ENCODE results near the gene VPS16. TPM values are rescaled to one million over a fixed set of nuclear protein-coding genes. Genes with fewer than 3 reads are reported as not detected.

Gene VPS16
- total and polyA plus RNA-seq, 12 donors, result 24.8 to 115 (median 34.8) TPM

DNA sequence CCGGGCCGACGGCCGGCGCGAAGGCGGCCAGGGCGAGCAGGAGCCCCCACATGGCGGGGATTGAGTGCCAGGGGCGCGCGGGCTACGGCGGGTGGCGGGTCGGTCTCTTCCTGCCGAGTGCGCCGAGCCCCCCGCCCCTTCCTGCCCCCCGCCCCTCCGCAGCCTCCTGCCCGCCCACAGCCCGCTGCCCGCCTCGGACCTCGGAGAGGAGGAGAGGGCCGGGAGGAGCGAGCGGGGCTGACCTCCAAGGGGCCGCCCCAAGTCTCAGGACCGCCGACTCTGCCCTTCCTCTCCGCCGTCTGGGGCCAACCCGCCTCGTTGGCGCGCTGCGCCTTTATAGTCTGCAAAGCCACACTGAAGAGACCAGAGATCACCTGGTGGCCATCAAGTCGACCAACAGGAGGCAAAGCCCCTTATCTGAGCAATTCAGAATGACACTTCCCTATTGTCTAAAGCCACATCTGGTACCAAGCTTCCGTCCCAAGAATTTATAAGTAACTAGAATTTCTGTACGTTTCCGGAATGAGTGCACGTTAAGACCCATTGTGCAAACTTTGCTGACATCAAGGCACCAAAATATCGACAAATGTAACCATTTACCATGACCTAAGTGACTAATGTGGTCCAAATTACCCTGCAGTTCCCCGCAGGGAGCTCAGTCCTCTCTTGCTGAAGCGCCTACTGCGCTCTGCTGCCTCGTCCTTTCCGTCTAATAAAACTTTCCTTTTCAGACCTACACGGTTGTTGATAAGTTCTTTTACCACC, 39.8 kb upstream of the VPS16 start, which contains the start of gene CPXM1:
Gene CPXM1 (minus strand): TSS at position 107 of the 765 bp plus-strand sequence. CDS start 55 bp downstream, at position 52.
- TF ChIP-seq, protein P1, sequence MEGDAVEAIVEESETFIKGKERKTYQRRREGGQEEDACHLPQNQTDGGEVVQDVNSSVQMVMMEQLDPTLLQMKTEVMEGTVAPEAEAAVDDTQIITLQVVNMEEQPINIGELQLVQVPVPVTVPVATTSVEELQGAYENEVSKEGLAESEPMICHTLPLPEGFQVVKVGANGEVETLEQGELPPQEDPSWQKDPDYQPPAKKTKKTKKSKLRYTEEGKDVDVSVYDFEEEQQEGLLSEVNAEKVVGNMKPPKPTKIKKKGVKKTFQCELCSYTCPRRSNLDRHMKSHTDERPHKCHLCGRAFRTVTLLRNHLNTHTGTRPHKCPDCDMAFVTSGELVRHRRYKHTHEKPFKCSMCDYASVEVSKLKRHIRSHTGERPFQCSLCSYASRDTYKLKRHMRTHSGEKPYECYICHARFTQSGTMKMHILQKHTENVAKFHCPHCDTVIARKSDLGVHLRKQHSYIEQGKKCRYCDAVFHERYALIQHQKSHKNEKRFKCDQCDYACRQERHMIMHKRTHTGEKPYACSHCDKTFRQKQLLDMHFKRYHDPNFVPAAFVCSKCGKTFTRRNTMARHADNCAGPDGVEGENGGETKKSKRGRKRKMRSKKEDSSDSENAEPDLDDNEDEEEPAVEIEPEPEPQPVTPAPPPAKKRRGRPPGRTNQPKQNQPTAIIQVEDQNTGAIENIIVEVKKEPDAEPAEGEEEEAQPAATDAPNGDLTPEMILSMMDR (IDR thresholded peaks at IDR 0.05), result no peak
- no peak for TF ChIP-seq POLR2A (IDR thresholded peaks at IDR 0.05)
- peaks cover 0 to 5% of the 10 kb centered on the region in 2 donors for H3K4me1 ChIP-seq (replicated peaks in 1 of 2)
- peaks cover 43% of the 10 kb centered on the region for H3K27me3 ChIP-seq
- H3K4me3 ChIP-seq, result peak within 1 kb of the TSS in 1 of 4 donors; percentile 42
- H3K9me3 ChIP-seq (replicated peaks in 1 of 3), result no peaks in the 10 kb centered on the region
- 3 to 8% (median 6%) methylated on average over 10 to 51 of the region's 52 CpGs for WGBS, 4 donors
- intact Hi-C loops (cut with DNase I), result no loop called here
- no peaks in the 10 kb centered on the region for H3K36me3 ChIP-seq (replicated peaks in 1 of 2)
- H3K27ac ChIP-seq, result no peak within 1 kb of the TSS
- no peak for DNase-seq

DNA sequence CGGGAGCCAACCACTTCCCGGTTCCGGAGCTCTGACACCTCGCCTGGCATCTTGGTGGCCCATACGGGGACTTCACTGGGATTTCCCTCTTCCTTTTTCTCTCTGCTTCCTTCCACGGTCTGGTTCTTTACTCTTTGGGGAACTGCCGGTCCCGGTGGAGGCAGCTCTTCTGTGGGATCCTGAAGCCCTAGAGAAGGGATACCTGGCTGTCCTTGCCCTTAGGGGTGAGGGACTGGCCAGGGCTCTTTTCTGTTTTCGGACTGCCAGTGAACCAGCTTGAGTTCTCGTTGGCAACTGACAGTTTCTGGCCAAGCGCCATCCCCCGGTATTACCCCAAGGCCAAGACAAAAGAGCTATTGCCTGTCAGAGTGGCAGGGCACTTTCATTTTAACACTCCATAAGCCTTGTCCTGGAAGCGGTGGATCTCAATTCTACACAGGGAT, 39.2 kb upstream of the VPS16 start:
- no peak for DNase-seq
- Histone ChIP-seq H3K27me3 (peaks cover 46% of the 10 kb centered on the region), H3K4me3 (no peak overlapping the region), H3K9me3 (replicated peaks in 1 of 3) (no peaks in the 10 kb centered on the region), H3K4me1 (replicated peaks in 1 of 2) (peaks cover 0 to 5% of the 10 kb centered on the region in 2 donors), H3K27ac (no peak overlapping the region), H3K36me3 (replicated peaks in 1 of 2) (no peaks in the 10 kb centered on the region)
- WGBS, 4 donors, result 5 to 17% (median 14%) methylated on average over 13 of the region's 13 CpGs
- TF ChIP-seq, protein P1 (IDR thresholded peaks at IDR 0.05), result no peak
- TF ChIP-seq POLR2A (IDR thresholded peaks at IDR 0.05), result no peak
- intact Hi-C loops (cut with DNase I), result no loop called here

DNA sequence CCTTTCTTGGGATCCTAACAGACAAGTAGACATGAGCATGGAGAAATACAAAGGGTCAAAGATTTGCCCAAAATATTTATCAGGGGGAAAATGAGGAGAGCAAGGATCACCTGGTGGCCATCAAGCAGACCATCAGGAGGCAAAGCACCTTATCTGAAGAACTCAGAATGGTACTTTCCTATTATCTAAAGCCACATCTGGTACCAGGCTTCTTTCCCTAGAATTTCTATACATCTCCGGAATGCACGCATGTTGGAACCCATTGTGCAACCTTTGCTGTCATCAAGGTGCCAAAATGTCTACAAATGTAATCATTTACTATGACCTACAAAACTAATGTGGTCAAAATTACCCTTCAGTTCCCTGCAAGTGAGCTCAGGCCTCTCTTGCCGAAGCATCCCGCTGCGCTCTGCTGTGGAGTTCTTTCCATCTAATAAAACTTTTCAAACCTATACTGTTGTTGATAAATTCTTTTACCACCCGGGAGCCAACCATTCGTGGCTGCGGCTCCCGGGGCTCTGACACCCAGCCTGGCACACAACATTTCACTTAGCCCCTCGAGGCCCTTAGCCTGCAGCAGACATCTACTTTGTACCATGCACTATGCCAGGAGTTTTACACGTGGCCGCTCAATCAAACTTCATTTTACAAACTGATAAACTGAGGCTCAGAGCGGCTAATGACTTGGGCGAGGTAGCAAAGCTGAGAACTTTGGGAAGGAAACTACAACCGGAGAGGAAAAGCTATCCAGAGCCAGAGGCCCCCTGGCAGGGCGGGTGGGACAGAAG, 36.3 kb upstream of the VPS16 start:
- intact Hi-C loops (cut with DNase I), result no loop called here
- H3K36me3 ChIP-seq (replicated peaks in 1 of 2), result no peaks in the 10 kb centered on the region
- no peak for DNase-seq
- peaks cover 0 to 5% of the 10 kb centered on the region in 2 donors for H3K4me1 ChIP-seq (replicated peaks in 1 of 2)
- no peaks in the 10 kb centered on the region for H3K9me3 ChIP-seq (replicated peaks in 1 of 3)
- 48 to 59% (median 53%) methylated on average over 16 of the region's 16 CpGs for WGBS, 4 donors
- peaks cover 41% of the 10 kb centered on the region for H3K27me3 ChIP-seq
- H3K27ac ChIP-seq, result no peak overlapping the region
- TF ChIP-seq, protein P1 (IDR thresholded peaks at IDR 0.05), result no peak
- TF ChIP-seq POLR2A (IDR thresholded peaks at IDR 0.05), result no peak
- H3K4me3 ChIP-seq, result no peak overlapping the region
